Panc1 (cell line): ENCODE data around the gene MAGEA4. TPM values are rescaled to one million over a fixed set of nuclear protein-coding genes. Genes with fewer than 3 reads are reported as not detected.

ENCODE experiments used
- ATAC-seq: fragments of 200-7000 bp; cut with Tn5 transposase; 2 replicates; pipeline ENCODE4 v1.9.1; 2020; ENCODE audit warnings: mild to moderate bottlenecking, moderate library complexity
- BruUV-seq: library from RNA; stranded (reverse); fragments of 400-500 nt; replicated peaks from 2 replicates; lab custom pipeline; 2021; lab: Mats Ljungman, UMichigan
- CTCF ChIA-PET: fragments of 300-600 bp; sonication (Branson Sonifier 250); formaldehyde crosslinking; loops from one replicate; lab custom pipeline; 2022; ENCODE audit warnings: antibody characterized with exemption; lab: Charles Lee
- POLR2A ChIA-PET: fragments of 300-600 bp; sonication (Branson Sonifier 250); formaldehyde crosslinking; loops from one replicate; lab custom pipeline; 2022; ENCODE audit warnings: antibody characterized with exemption; lab: Charles Lee
- DNase-seq: peaks from one replicate; pipeline ENCODE4 v3.0.0-alpha.2; 2010; ENCODE audit warnings: low read depth, low spot score
- H3K27ac ChIP-seq: 2 replicates; pipeline ENCODE4 v1.5.1; 2011; ENCODE audit warnings: mild to moderate bottlenecking, low read length, inconsistent platforms
- H3K27me3 ChIP-seq: fragments of 200-500 bp; sonication (Bioruptor generic); 2 replicates; pipeline ENCODE4 v1.6.0; 2014; ENCODE audit warnings: low read length, inconsistent platforms; ENCODE audit not compliant: control insufficient read depth, insufficient read depth
- H3K36me3 ChIP-seq: fragments of 200-500 bp; sonication (Bioruptor generic); 2 replicates; pipeline ENCODE4 v1.5.1; 2014; ENCODE audit warnings: inconsistent platforms, mild to moderate bottlenecking, low read length, moderate library complexity; ENCODE audit not compliant: control insufficient read depth, insufficient read depth
- H3K4me1 ChIP-seq: 2 replicates; pipeline ENCODE4 v1.5.1; 2011; ENCODE audit warnings: inconsistent platforms, mild to moderate bottlenecking, low read length, moderate library complexity; ENCODE audit not compliant: control insufficient read depth, insufficient read depth
- H3K4me3 ChIP-seq, 2 experiments: 2 replicates each; pipeline ENCODE4 v1.5.1; 2011 to 2012; ENCODE audit warnings: low read depth in 2 of 2, low read length in 2 of 2, mild to moderate bottlenecking in 2 of 2, inconsistent platforms in 1 of 2, moderate library complexity in 1 of 2
- H3K9me3 ChIP-seq: fragments of 200-500 bp; sonication (Bioruptor generic); 2 replicates; pipeline ENCODE4 v1.5.1; 2014; ENCODE audit warnings: low read depth, mild to moderate bottlenecking, inconsistent platforms, low read length, moderate library complexity; ENCODE audit not compliant: control insufficient read depth, insufficient read depth
- POLR2AphosphoS5 ChIP-seq: IDR thresholded peaks from 2 replicates; pipeline ENCODE4 v1.6.1; 2012; ENCODE audit warnings: mild to moderate bottlenecking, low read depth, low read length, moderate library complexity
- SIN3A ChIP-seq: IDR thresholded peaks from 2 replicates; pipeline ENCODE4 v1.6.1; 2012; ENCODE audit warnings: low read depth, mild to moderate bottlenecking, low read length, moderate library complexity, borderline replicate concordance; ENCODE audit not compliant: insufficient read depth
- TCF7L2 ChIP-seq: IDR thresholded peaks from 2 replicates; pipeline ENCODE4 v1.6.1; 2011; ENCODE audit warnings: mild to moderate bottlenecking, low read depth, low read length, inconsistent platforms
- in situ Hi-C: cut with HindIII; loops from 2 replicates; pipeline ENCODE4 v1.10.0; 2016; ENCODE audit warnings: low sequenced_read_pairs, low pct_unique_long_range_greater_than_20kb
- intact Hi-C: fragments of 100-400 bp; cut with micrococcal nuclease; formaldehyde crosslinking; loops from one replicate; pipeline ENCODE4 v1.10.0; 2022; ENCODE audit not compliant: unreplicated experiment
- total RNA-seq: library from RNA; stranded (reverse); gene quantifications from one replicate; pipeline ENCODE4 v1.2.1, GENCODE V29; 2021; ENCODE audit not compliant: unreplicated experiment
- TF ChIP-seq, protein P1 (sequence below): fragments of 450-650 bp; IDR thresholded peaks from 2 replicates; pipeline ENCODE4 v1.5.1; 2017; ENCODE audit warnings: mild to moderate bottlenecking
- TF ChIP-seq, protein P2 (sequence below), 2 experiments: IDR thresholded peaks; 2 replicates each; pipeline ENCODE4 v1.6.1; 2011 to 2012; ENCODE audit warnings: low read depth in 2 of 2, control low read depth in 1 of 2, low read length in 1 of 2, mild to moderate bottlenecking in 1 of 2, moderate library complexity in 1 of 2; ENCODE audit not compliant: insufficient read depth in 1 of 2

Gene MAGEA4
- total RNA-seq, 1 experiment from 2014 or later, result not detected

DNA sequence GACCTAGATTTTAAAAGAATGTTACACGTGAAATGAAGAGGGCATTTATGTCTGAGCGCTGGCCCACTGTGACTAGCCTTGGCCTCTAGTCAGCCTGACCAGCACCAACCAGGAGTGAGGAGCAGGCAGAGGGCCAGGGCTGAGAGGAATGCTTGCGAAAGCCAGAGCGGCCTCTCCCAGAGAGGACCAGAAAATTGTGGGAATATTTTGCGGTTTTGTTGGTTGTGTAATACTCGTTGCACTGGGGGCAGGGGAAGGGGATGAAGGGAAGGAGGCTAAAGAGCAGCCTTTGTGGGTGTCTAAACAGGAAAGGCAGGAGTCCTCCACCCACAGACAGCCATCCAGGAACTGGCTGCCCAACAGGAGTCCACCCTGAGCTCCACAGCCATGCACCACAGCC, 58.0 kb downstream of the MAGEA4 start:
- no peaks in the 10 kb centered on the region for H3K36me3 ChIP-seq
- no peaks in the 10 kb centered on the region for H3K9me3 ChIP-seq
- BruUV-seq, result no TSS peak
- H3K27me3 ChIP-seq, result no peaks in the 10 kb centered on the region
- in situ Hi-C loops (no loop called here), intact Hi-C loops (no loop called here)
- no peak for ATAC-seq
- CTCF ChIA-PET, result no interaction called here
- no peaks in the 10 kb centered on the region for H3K4me1 ChIP-seq
- H3K4me3 ChIP-seq, result no peak overlapping the region
- no peak overlapping the region for H3K27ac ChIP-seq
- TF ChIP-seq POLR2AphosphoS5 (no peak), SIN3A (no peak), TCF7L2 (no peak)
- TF ChIP-seq, protein P1, sequence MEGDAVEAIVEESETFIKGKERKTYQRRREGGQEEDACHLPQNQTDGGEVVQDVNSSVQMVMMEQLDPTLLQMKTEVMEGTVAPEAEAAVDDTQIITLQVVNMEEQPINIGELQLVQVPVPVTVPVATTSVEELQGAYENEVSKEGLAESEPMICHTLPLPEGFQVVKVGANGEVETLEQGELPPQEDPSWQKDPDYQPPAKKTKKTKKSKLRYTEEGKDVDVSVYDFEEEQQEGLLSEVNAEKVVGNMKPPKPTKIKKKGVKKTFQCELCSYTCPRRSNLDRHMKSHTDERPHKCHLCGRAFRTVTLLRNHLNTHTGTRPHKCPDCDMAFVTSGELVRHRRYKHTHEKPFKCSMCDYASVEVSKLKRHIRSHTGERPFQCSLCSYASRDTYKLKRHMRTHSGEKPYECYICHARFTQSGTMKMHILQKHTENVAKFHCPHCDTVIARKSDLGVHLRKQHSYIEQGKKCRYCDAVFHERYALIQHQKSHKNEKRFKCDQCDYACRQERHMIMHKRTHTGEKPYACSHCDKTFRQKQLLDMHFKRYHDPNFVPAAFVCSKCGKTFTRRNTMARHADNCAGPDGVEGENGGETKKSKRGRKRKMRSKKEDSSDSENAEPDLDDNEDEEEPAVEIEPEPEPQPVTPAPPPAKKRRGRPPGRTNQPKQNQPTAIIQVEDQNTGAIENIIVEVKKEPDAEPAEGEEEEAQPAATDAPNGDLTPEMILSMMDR, result no peak
- TF ChIP-seq, protein P2, sequence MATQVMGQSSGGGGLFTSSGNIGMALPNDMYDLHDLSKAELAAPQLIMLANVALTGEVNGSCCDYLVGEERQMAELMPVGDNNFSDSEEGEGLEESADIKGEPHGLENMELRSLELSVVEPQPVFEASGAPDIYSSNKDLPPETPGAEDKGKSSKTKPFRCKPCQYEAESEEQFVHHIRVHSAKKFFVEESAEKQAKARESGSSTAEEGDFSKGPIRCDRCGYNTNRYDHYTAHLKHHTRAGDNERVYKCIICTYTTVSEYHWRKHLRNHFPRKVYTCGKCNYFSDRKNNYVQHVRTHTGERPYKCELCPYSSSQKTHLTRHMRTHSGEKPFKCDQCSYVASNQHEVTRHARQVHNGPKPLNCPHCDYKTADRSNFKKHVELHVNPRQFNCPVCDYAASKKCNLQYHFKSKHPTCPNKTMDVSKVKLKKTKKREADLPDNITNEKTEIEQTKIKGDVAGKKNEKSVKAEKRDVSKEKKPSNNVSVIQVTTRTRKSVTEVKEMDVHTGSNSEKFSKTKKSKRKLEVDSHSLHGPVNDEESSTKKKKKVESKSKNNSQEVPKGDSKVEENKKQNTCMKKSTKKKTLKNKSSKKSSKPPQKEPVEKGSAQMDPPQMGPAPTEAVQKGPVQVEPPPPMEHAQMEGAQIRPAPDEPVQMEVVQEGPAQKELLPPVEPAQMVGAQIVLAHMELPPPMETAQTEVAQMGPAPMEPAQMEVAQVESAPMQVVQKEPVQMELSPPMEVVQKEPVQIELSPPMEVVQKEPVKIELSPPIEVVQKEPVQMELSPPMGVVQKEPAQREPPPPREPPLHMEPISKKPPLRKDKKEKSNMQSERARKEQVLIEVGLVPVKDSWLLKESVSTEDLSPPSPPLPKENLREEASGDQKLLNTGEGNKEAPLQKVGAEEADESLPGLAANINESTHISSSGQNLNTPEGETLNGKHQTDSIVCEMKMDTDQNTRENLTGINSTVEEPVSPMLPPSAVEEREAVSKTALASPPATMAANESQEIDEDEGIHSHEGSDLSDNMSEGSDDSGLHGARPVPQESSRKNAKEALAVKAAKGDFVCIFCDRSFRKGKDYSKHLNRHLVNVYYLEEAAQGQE (IDR thresholded peaks at IDR 0.05; ENCODE audit: insufficient read depth in 1 of 2, low read depth in 2 of 2, low read length in 1 of 2), result no peak
- POLR2A ChIA-PET, result no interaction called here
- DNase-seq, result no peak

DNA sequence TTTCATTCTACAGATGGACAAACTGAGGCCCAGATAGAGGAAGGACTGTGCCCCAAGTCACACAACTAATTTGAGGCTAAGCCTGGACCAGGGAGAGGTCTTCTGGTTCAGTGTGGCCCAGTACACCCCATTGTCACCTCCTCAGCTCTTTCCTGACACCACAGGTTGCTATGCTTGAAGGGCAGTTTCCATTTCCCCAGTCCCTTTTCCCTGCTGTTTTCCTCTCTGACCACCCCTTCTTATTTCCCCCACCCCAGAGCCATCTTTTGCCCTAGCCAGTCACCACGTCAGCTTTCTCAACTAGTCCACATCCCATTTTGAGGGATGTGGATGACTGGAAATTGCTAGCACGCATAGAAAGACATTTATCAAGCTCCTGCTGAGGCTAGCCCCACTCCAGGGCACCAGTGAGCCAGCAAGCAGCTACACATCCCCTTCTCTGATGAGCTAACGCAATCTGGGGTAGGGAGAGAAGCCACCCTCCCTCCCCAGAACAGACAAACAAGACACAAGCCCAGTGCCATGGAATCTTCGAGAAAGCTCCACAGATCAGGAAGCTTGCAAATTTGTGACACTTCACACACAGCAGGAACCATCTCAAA, 60.5 kb downstream of the MAGEA4 start:
- BruUV-seq, result no TSS peak
- CTCF ChIA-PET, result no interaction called here
- H3K9me3 ChIP-seq, result no peaks in the 10 kb centered on the region
- TF ChIP-seq, protein P2 (IDR thresholded peaks at IDR 0.05; ENCODE audit: insufficient read depth in 1 of 2, low read depth in 2 of 2, low read length in 1 of 2), result no peak
- TF ChIP-seq, protein P1, result no peak
- no peak for TF ChIP-seq POLR2AphosphoS5
- no peak for TF ChIP-seq TCF7L2
- no peak for TF ChIP-seq SIN3A
- no peak overlapping the region for H3K27ac ChIP-seq
- in situ Hi-C loops (no loop called here), intact Hi-C loops (no loop called here)
- H3K4me1 ChIP-seq, result no peaks in the 10 kb centered on the region
- DNase-seq, result no peak
- no peaks in the 10 kb centered on the region for H3K36me3 ChIP-seq
- H3K4me3 ChIP-seq, result no peak overlapping the region
- no peak for ATAC-seq
- POLR2A ChIA-PET, result no interaction called here
- H3K27me3 ChIP-seq, result no peaks in the 10 kb centered on the region
